ENCODE data around the gene ZNF575. TPM values are rescaled to one million over a fixed set of nuclear protein-coding genes. Genes with fewer than 3 reads are reported as not detected.
A peak's percentile ranks its signal among the peaks of the same experiment; 100 is the strongest.

The ZNF575 gene
- 0.57 and 0.72 TPM in 2 replicates for total RNA-seq
- long read RNA-seq, result 0 reads

GRCh38 chr19:43532962-43533545 lies at the start of gene ZNF575:
Gene ZNF575, plus strand, starts transcription at chr19:43533188. Its CDS starts 1,235 bp downstream, at chr19:43534423.
- peaks cover 33% of the 10 kb centered on the region for H3K4me1 Mint-ChIP-seq
- TF ChIP-seq, protein P1, sequence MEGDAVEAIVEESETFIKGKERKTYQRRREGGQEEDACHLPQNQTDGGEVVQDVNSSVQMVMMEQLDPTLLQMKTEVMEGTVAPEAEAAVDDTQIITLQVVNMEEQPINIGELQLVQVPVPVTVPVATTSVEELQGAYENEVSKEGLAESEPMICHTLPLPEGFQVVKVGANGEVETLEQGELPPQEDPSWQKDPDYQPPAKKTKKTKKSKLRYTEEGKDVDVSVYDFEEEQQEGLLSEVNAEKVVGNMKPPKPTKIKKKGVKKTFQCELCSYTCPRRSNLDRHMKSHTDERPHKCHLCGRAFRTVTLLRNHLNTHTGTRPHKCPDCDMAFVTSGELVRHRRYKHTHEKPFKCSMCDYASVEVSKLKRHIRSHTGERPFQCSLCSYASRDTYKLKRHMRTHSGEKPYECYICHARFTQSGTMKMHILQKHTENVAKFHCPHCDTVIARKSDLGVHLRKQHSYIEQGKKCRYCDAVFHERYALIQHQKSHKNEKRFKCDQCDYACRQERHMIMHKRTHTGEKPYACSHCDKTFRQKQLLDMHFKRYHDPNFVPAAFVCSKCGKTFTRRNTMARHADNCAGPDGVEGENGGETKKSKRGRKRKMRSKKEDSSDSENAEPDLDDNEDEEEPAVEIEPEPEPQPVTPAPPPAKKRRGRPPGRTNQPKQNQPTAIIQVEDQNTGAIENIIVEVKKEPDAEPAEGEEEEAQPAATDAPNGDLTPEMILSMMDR (conservative IDR thresholded peaks at IDR 0.05), result no peak
- DNase-seq (ENCODE audit: low read depth, low spot score), result peak; percentile 89
- peaks cover 8% of the 10 kb centered on the region for H3K36me3 Mint-ChIP-seq (ENCODE audit: low read depth)
- H3K27me3 Mint-ChIP-seq (ENCODE audit: low read depth), result peaks cover 9% of the 10 kb centered on the region
- no peaks in the 10 kb centered on the region for H3K9me3 Mint-ChIP-seq
- H3K4me3 Mint-ChIP-seq, result peak within 1 kb of the TSS; percentile 91
- peak within 1 kb of the TSS; percentile 96 for H3K27ac Mint-ChIP-seq (ENCODE audit: unreplicated experiment)

- no peak for DNase-seq (ENCODE audit: low read depth, low spot score)
- no peaks in the 10 kb centered on the region for H3K9me3 Mint-ChIP-seq
- no peaks in the 10 kb centered on the region for H3K27me3 Mint-ChIP-seq (ENCODE audit: low read depth)
- H3K4me1 Mint-ChIP-seq, result no peaks in the 10 kb centered on the region
- TF ChIP-seq, protein P1 (conservative IDR thresholded peaks at IDR 0.05), result no peak
- no peaks in the 10 kb centered on the region for H3K36me3 Mint-ChIP-seq (ENCODE audit: low read depth)
- no peak overlapping the region for H3K4me3 Mint-ChIP-seq
- H3K27ac Mint-ChIP-seq (ENCODE audit: unreplicated experiment), result no peak overlapping the region
These were observed 49.7 kb upstream of the ZNF575 start for GRCh38 chr19:43483281-43483680.

DNA sequence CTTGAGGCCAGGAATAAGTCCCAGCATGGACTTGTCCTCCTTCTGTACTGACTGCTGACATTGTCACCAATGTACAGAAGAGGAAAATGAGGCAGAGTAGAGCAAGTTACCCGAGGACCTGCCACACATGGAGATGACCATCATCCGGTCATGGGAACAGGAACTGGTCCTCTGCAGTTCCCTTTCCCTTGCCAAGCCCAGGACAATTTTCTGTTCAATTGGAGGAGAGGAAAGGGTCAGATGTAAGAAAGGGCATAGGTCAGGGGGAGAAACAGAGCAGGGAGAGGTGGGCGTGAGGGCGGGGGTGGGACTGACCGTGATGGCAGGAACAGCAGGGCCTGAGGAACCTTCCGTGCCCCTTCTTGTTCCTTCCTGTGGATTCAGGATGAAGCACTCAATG lies 47.0 kb upstream of the ZNF575 start:
- Mint-ChIP-seq H3K9me3 (no peaks in the 10 kb centered on the region), H3K27me3 (ENCODE audit: low read depth) (no peaks in the 10 kb centered on the region), H3K4me3 (no peak overlapping the region), H3K4me1 (no peaks in the 10 kb centered on the region), H3K36me3 (ENCODE audit: low read depth) (no peaks in the 10 kb centered on the region), H3K27ac (ENCODE audit: unreplicated experiment) (no peak overlapping the region)
- TF ChIP-seq, protein P1 (conservative IDR thresholded peaks at IDR 0.05), result no peak
- no peak for DNase-seq (ENCODE audit: low read depth, low spot score)

DNA sequence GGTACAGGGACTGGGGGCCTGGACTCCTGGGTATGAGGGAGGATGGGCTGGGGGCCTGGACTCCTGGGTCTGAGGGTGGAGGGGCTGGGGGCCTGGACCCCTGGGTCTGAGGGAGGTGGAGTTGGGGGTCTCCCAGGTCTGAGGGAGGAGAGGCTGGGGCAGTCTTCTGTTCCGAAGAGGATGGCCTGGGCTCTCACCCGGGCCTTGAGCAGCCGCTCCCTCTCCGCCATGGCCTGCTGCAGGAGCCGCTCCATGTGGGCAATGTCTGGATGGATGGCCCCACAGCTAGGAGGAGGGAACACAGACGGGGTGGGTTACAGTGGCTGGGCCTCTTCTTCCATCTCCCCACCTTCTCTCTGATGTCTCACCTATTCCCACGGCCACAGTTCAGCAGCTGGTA lies 46.6 kb upstream of the ZNF575 start:
- no peaks in the 10 kb centered on the region for H3K27me3 Mint-ChIP-seq (ENCODE audit: low read depth)

DNA sequence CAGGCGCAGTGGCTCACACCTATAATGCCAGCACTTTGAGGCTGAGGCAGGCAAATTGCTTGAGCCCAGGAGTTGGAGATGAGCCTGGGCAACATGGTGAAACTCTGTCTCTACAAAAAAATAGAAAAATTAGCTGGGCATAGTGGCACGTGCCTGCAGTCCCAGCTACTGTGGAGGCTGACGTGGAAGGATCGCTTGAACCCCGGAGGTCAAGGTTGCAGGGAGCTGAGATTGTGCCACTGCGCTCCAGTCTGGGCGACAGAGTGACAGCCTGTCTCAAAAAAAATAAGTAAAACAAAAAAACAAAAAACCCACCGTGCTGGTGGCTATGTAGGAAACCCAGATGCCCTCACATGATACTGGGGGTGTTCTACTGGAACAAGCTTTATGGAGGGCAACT lies 44.8 kb upstream of the ZNF575 start:
- H3K4me1 Mint-ChIP-seq, result no peaks in the 10 kb centered on the region
- TF ChIP-seq, protein P1 (conservative IDR thresholded peaks at IDR 0.05), result no peak
- no peak overlapping the region for H3K4me3 Mint-ChIP-seq

More for the DNA sequence above, 46.6 kb upstream of the ZNF575 start:
- no peak overlapping the region for H3K27ac Mint-ChIP-seq (ENCODE audit: unreplicated experiment)
- no peaks in the 10 kb centered on the region for H3K4me1 Mint-ChIP-seq
- H3K36me3 Mint-ChIP-seq (ENCODE audit: low read depth), result no peaks in the 10 kb centered on the region
- H3K9me3 Mint-ChIP-seq, result no peaks in the 10 kb centered on the region
- H3K4me3 Mint-ChIP-seq, result no peak overlapping the region
- TF ChIP-seq, protein P1 (conservative IDR thresholded peaks at IDR 0.05), result no peak
- DNase-seq (ENCODE audit: low read depth, low spot score), result no peak

More for the DNA sequence above, 44.8 kb upstream of the ZNF575 start:
- Mint-ChIP-seq H3K27ac (ENCODE audit: unreplicated experiment) (no peak overlapping the region), H3K36me3 (ENCODE audit: low read depth) (no peaks in the 10 kb centered on the region), H3K9me3 (no peaks in the 10 kb centered on the region), H3K27me3 (ENCODE audit: low read depth) (no peaks in the 10 kb centered on the region)
- DNase-seq (ENCODE audit: low read depth, low spot score), result no peak

Data from neural crest cell (in vitro differentiated cells).